Measurements from ENCODE around the gene ENTREP1.
A peak's percentile ranks its signal among the peaks of the same experiment; 100 is the strongest.
"Not testable (repeated sequence)": the region's sequence is repeated elsewhere in the genome, so short reads cannot be mapped to it uniquely, and the experiment has no call there.

Gene ENTREP1

GRCh38 chr9:69411931-69412740 lies 87.1 kb downstream of the ENTREP1 start:
- no peak for DNase-seq

- no peak for DNase-seq
Measured at GRCh38 chr9:69412741-69413150, 87.7 kb downstream of the ENTREP1 start.

GRCh38 chr9:69420611-69421270 lies 95.7 kb downstream of the ENTREP1 start:
- DNase-seq, result no peak

- DNase-seq, result peak; percentile 7
Measured at GRCh38 chr9:69421908-69422801, 97.1 kb downstream of the ENTREP1 start.

GRCh38 chr9:69425136-69425801 lies 100.3 kb downstream of the ENTREP1 start:
- no peak for DNase-seq

- no peak for DNase-seq
Measured at GRCh38 chr9:69427286-69427685, 102.3 kb downstream of the ENTREP1 start.

- DNase-seq, result no peak
Measured at GRCh38 chr9:69428017-69428785, 103.2 kb downstream of the ENTREP1 start.

GRCh38 chr9:69429281-69429680 lies 104.3 kb downstream of the ENTREP1 start:
- DNase-seq, result no peak

GRCh38 chr9:69430206-69430605 lies 105.2 kb downstream of the ENTREP1 start:
- DNase-seq, result no peak

GRCh38 chr9:69431203-69431602 lies 106.2 kb downstream of the ENTREP1 start:
- DNase-seq, result no peak

GRCh38 chr9:69431777-69432176 lies 106.8 kb downstream of the ENTREP1 start:
- no peak for DNase-seq

- no peak for DNase-seq
Measured at GRCh38 chr9:69432623-69433022, 107.6 kb downstream of the ENTREP1 start.

- DNase-seq, result no peak
Measured at GRCh38 chr9:69433392-69433791, 108.4 kb downstream of the ENTREP1 start.

- no peak for DNase-seq
Measured at GRCh38 chr9:69433968-69434367, 109.0 kb downstream of the ENTREP1 start.

GRCh38 chr9:69439654-69440053 lies 114.6 kb downstream of the ENTREP1 start:
- DNase-seq, result not testable (repeated sequence)

GRCh38 chr9:69440254-69440955 lies 115.4 kb downstream of the ENTREP1 start:
- DNase-seq, result peak; percentile 19

All from activated effector memory CD4-positive, alpha-beta T cell treated with Interleukin-2 at 50 U/mL for 16 hours (primary cell).